ENCODE results near the gene EN2. TPM values are rescaled to one million over a fixed set of nuclear protein-coding genes. Genes with fewer than 3 reads are reported as not detected.

The EN2 gene
- total RNA-seq, 2 experiments from 2014 or later = not detected

DNA sequence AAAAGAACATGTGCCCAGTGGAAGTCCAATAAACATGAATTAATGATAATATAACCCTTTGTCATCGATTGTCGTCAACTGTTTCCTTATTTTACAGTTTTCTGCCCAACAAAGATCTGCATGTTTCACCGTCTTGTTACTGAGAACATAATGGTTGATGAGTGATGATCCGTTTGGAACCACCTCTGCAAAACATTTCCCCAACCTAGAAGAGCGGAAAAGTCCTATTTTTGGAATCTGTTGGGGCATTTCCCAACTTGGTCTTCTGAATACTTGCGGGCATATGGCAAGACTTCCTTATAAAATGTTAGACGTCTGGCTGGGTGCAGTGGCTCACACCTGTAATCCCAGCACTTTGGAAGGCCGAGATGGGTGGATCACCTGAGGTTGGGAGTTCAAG lies 56.4 kb downstream of the EN2 start:
- Histone ChIP-seq H3K4me1 (ENCODE audit: insufficient read depth, low read length) (peaks cover 10% of the 10 kb centered on the region), H3K36me3 (ENCODE audit: insufficient read depth, low read length) (no peaks in the 10 kb centered on the region), H3K9me3 (ENCODE audit: control insufficient read depth in 1 of 2, insufficient read depth in 1 of 2, low read length in 2 of 2) (peaks cover 0 to 14% of the 10 kb centered on the region in 2 experiments), H3K27me3 (ENCODE audit: control insufficient read depth in 1 of 2, insufficient read depth in 2 of 2, low read length in 2 of 2) (peaks cover 32 to 62% of the 10 kb centered on the region in 2 experiments), H3K4me3 (ENCODE audit: low read length) (no peak overlapping the region), H3K27ac (ENCODE audit: low read depth in 1 of 2, low read length in 2 of 2) (no peak overlapping the region)
- no peak for DNase-seq
- Mint-ChIP-seq H3K27me3 (peaks cover 90% of the 10 kb centered on the region), H3K9me3 (no peaks in the 10 kb centered on the region), H3K36me3 (ENCODE audit: low read depth) (no peaks in the 10 kb centered on the region), H3K27ac (no peak overlapping the region), H3K4me3 (no peak overlapping the region), H3K4me1 (ENCODE audit: low read depth) (peaks cover 10% of the 10 kb centered on the region)
- no peak for ATAC-seq (ENCODE audit: poor library complexity)
- POLR2A ChIA-PET = no interaction called here
- TF ChIP-seq, protein P1, sequence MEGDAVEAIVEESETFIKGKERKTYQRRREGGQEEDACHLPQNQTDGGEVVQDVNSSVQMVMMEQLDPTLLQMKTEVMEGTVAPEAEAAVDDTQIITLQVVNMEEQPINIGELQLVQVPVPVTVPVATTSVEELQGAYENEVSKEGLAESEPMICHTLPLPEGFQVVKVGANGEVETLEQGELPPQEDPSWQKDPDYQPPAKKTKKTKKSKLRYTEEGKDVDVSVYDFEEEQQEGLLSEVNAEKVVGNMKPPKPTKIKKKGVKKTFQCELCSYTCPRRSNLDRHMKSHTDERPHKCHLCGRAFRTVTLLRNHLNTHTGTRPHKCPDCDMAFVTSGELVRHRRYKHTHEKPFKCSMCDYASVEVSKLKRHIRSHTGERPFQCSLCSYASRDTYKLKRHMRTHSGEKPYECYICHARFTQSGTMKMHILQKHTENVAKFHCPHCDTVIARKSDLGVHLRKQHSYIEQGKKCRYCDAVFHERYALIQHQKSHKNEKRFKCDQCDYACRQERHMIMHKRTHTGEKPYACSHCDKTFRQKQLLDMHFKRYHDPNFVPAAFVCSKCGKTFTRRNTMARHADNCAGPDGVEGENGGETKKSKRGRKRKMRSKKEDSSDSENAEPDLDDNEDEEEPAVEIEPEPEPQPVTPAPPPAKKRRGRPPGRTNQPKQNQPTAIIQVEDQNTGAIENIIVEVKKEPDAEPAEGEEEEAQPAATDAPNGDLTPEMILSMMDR (IDR thresholded peaks at IDR 0.05) = no peak
- CTCF ChIA-PET = no interaction called here
- intact Hi-C loops (cut with DNase I, micrococcal nuclease) = loop anchor here in 1 of 2 experiments (5.0 kb wide), 1 partner anchor 47 kb away; no protein-coding TSS in a partner anchor

Other genes with a start within 250 kb of the EN2 start
- 10 to 100 TPM; 58.1 to 60.9 TPM for gene INSIG1, start 160.3 kb upstream of the EN2 start, total RNA-seq
- gene CNPY1, start 88.4 kb downstream of the EN2 start, total RNA-seq = not detected
- 100 to 1,000 TPM; 178 to 184 TPM for gene RBM33, start 186.5 kb downstream of the EN2 start, total RNA-seq

Data from CD4-positive, alpha-beta T cell (primary cell).